K562 (cell line): ENCODE data around the gene MTRF1L. TPM values are rescaled to one million over a fixed set of nuclear protein-coding genes. Genes with fewer than 3 reads are reported as not detected.

Experiments
- CTBP1 ChIP-seq: fragments of 450-650 bp; IDR thresholded peaks from 2 replicates; pipeline ENCODE4 v1.6.1; 2016; ENCODE audit warnings: borderline replicate concordance
- FIP1L1 ChIP-seq: fragments of 200-400 bp; formaldehyde crosslinking; IDR thresholded peaks from 2 replicates; pipeline ENCODE4 v1.6.1; 2018; ENCODE audit warnings: mild to moderate bottlenecking, low read depth, low read length; ENCODE audit not compliant: poor library complexity, severe bottlenecking
- FOXM1 ChIP-seq, 2 experiments: fragments of 450-650 bp in 1 of 2; sonication (generic) in 1 of 2; formaldehyde crosslinking in 1 of 2; IDR thresholded peaks; 2 replicates each; pipeline versions ENCODE4 v1.6.1 to v1.9.0; 2017 to 2022; ENCODE audit warnings: low read depth in 2 of 2, mild to moderate bottlenecking in 2 of 2, missing genetic modification reagents in 1 of 2, moderate library complexity in 1 of 2
- FOXP4 ChIP-seq: sonication (generic); formaldehyde crosslinking; IDR thresholded peaks from 2 replicates; pipeline ENCODE4 v1.8.0; 2022; ENCODE audit warnings: mild to moderate bottlenecking, missing genetic modification reagents, borderline replicate concordance
- JUN ChIP-seq, 2 experiments: sonication (generic) in 1 of 2; formaldehyde crosslinking in 1 of 2; IDR thresholded peaks; 2 replicates each; pipeline versions ENCODE4 v1.6.1 to v1.8.0; 2012 to 2022; ENCODE audit warnings: borderline replicate concordance in 2 of 2, mild to moderate bottlenecking in 2 of 2, improper control_type of control experiment in 1 of 2, low read depth in 1 of 2, low read length in 1 of 2, missing genetic modification reagents in 1 of 2
- L3MBTL2 ChIP-seq: fragments of 450-650 bp; IDR thresholded peaks from 2 replicates; pipeline ENCODE4 v1.6.1; 2016; ENCODE audit warnings: mild to moderate bottlenecking, moderate library complexity
- MAFG ChIP-seq: fragments of 450-650 bp; conservative IDR thresholded peaks from 2 replicates; pipeline ENCODE4 v1.6.1; 2016; ENCODE audit warnings: missing genetic modification characterization, missing compliant biosample characterization
- MBD2 ChIP-seq: sonication (generic); IDR thresholded peaks from 2 replicates; pipeline ENCODE4 v1.6.1; 2016; ENCODE audit warnings: low read depth, borderline replicate concordance
- MTA2 ChIP-seq: fragments of 450-650 bp; IDR thresholded peaks from 2 replicates; pipeline ENCODE4 v1.6.1; 2016; ENCODE audit warnings: low read depth
- NR4A1 ChIP-seq, 2 experiments: fragments of 250-450 bp in 1 of 2; fragments of 450-650 bp in 1 of 2; sonication (Bioruptor Pico) in 1 of 2; IDR thresholded peaks; 2 replicates each; pipeline versions ENCODE4 v1.4.0 to v1.6.1; 2016 to 2020; ENCODE audit warnings: mild to moderate bottlenecking in 2 of 2, missing compliant biosample characterization in 1 of 2, missing genetic modification characterization in 1 of 2, moderate library complexity in 1 of 2
- POLR2A ChIP-seq: fragments of 450-650 bp; conservative IDR thresholded peaks from 2 replicates; pipeline ENCODE4 v1.6.1; 2016
- RBFOX2 ChIP-seq: fragments of 200-400 bp; formaldehyde crosslinking; IDR thresholded peaks from 2 replicates; pipeline ENCODE4 v1.6.1; 2017; ENCODE audit warnings: low read depth, mild to moderate bottlenecking, low read length, moderate library complexity
- SAP30 ChIP-seq: fragments of 200-600 bp; sonication (generic); IDR thresholded peaks from 2 replicates; pipeline ENCODE4 v1.6.1; 2012; ENCODE audit warnings: borderline replicate concordance, low read depth, mild to moderate bottlenecking, moderate library complexity, low read length, control low read depth, inconsistent platforms; ENCODE audit not compliant: insufficient read depth, poor library complexity, severe bottlenecking
- TAF1 ChIP-seq: IDR thresholded peaks from 2 replicates; pipeline ENCODE4 v1.6.1; 2011; ENCODE audit warnings: mild to moderate bottlenecking, low read length, moderate library complexity; ENCODE audit not compliant: insufficient read depth, control insufficient read depth, severe bottlenecking; ENCODE audit errors: extremely low read depth
- TBP ChIP-seq: optimal IDR thresholded peaks from 2 replicates; pipeline ENCODE3; 2011; ENCODE audit warnings: low read depth, low read length, improper control_type of control experiment
- THAP7 ChIP-seq: fragments of 250-450 bp; sonication (Bioruptor Pico); IDR thresholded peaks from 2 replicates; pipeline ENCODE4 v1.5.0; 2021
- ZBTB9 ChIP-seq: fragments of 450-650 bp; formaldehyde crosslinking; IDR thresholded peaks from 2 replicates; pipeline ENCODE4 v1.4.0; 2020; ENCODE audit warnings: mild to moderate bottlenecking, moderate library complexity
- ZNF175 ChIP-seq: fragments of 200-800 bp; sonication (Bioruptor generic); IDR thresholded peaks from 2 replicates; pipeline ENCODE4 v1.6.1; 2016; ENCODE audit warnings: low read depth, mild to moderate bottlenecking, missing genetic modification characterization, missing compliant biosample characterization
- ZNF324 ChIP-seq: fragments of 250-450 bp; sonication (Bioruptor Pico); IDR thresholded peaks from 2 replicates; pipeline ENCODE4 v1.4.0; 2020; ENCODE audit warnings: mild to moderate bottlenecking
- ZNF79 ChIP-seq: fragments of 250-450 bp; sonication (Bioruptor Pico); IDR thresholded peaks from 2 replicates; pipeline ENCODE4 v1.4.0; 2020; ENCODE audit warnings: low read depth, mild to moderate bottlenecking, moderate library complexity
- polyA plus RNA-seq, 8 experiments: library from polyadenylated mRNA; depleted of rRNA in 4 of 8; stranded (reverse) in 5 of 8; unstranded in 3 of 8; fragments of >200 nt; fragmentation: Nextera tagmentation in 2 of 8; fragmentation: Illumina TruSeq in 1 of 8; extraction: Ambion mirVana in 2 of 8; extraction: Trizol in 1 of 8; gene quantifications; 2 replicates each; pipeline versions ENCODE4 v1.2.1 to v1.2.3, GENCODE V29; 2011 to 2014; ENCODE audit warnings: inconsistent platforms in 1 of 8, missing spikeins in 1 of 8
- total RNA-seq, 7 experiments: library from RNA; depleted of rRNA in 6 of 7; stranded (reverse); fragments of >200 nt in 6 of 7; fragmentation: Illumina TruSeq in 2 of 7; extraction: Trizol in 2 of 7; gene quantifications; 2 replicates each; pipeline versions ENCODE4 v1.2.1 to v1.2.3, GENCODE V29; 2011 to 2021; ENCODE audit warnings: low replicate concordance in 1 of 7
- TF ChIP-seq, protein P1 (sequence below): fragments of 450-650 bp; formaldehyde crosslinking; conservative IDR thresholded peaks from 2 replicates; pipeline ENCODE4 v1.4.0; 2022; ENCODE audit warnings: mild to moderate bottlenecking, missing genetic modification characterization

Gene MTRF1L
- total and polyA plus RNA-seq, 9 of the 15 experiments (the other 6 are each of a cell fraction or from before 2014, with no cell fraction given): 10.7 to 34.0 (median 30.2) TPM

DNA sequence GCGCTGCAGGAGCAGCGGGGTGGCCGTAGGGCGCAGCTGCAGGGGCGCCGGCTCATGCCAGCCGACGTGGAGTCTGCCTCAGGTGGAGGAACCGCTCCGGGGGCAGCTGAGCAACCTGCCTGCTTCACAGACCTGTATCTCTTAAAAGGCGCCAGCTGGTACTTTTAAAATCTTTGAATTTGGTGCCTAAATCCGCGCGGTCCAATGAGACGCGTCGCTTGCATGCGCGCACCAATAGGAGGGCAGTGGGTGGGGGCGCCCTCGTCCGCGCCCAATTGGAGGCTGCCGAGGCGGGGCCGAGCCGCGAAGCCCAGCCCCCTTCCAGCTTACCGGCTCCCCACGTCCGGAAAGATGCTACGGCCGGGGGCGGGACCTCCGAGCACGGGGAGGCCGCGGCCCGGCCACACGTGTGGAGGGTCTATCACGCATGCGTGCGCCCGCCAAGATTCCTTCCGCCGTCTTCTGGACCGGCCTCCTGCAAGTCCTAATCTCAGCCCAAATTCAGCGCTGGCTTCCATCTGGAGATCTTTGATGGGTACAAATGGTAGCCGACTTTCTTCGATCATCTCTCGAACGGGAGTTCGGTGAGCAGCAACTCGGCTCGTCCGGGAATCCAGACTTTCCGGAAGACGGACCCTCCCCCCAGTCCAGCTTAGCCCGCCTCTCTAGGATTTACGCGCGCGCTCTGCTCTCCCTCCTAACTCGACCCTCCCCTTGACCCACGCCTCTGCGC is 19.4 kb downstream of the MTRF1L start, which contains the start of gene FBXO5 (continued):
- 0 out of 2 replicates have a peak, but pooled peaks have one; percentile 30 for TF ChIP-seq NR4A1 (CRISPR knock-in tag; IDR thresholded peaks at IDR 0.05)
- TF ChIP-seq NR4A1 (tag; IDR thresholded peaks at IDR 0.05): no peak
- peak; percentile 94 for TF ChIP-seq RBFOX2
- TF ChIP-seq ZBTB9 (CRISPR knock-in tag): peak; percentile 62; the same call in 1 of the 2 replicates
- TF ChIP-seq MTA2: no peak
- TF ChIP-seq FIP1L1: peak; percentile 90
- TF ChIP-seq JUN (IDR thresholded peaks at IDR 0.05; ENCODE audit: borderline replicate concordance, low read depth, low read length): peak; percentile 6; the same call in 1 of the 2 replicates
- no peak for TF ChIP-seq JUN (CRISPR knock-in tag; IDR thresholded peaks at IDR 0.05; ENCODE audit: borderline replicate concordance)
- TF ChIP-seq, protein P1, sequence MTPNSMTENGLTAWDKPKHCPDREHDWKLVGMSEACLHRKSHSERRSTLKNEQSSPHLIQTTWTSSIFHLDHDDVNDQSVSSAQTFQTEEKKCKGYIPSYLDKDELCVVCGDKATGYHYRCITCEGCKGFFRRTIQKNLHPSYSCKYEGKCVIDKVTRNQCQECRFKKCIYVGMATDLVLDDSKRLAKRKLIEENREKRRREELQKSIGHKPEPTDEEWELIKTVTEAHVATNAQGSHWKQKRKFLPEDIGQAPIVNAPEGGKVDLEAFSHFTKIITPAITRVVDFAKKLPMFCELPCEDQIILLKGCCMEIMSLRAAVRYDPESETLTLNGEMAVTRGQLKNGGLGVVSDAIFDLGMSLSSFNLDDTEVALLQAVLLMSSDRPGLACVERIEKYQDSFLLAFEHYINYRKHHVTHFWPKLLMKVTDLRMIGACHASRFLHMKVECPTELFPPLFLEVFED (CRISPR knock-in tag): no peak
- TF ChIP-seq ZNF79 (CRISPR knock-in tag): no peak
- TF ChIP-seq CTBP1: peak; percentile 44; the same call in 1 of the 2 replicates
- TF ChIP-seq FOXM1 (IDR thresholded peaks at IDR 0.05; ENCODE audit: low read depth): peak; percentile 99
- TF ChIP-seq FOXM1 (CRISPR knock-in tag; IDR thresholded peaks at IDR 0.05; ENCODE audit: low read depth): peak; percentile 98
- TF ChIP-seq MAFG (tag): no peak
- peak; percentile 98 for TF ChIP-seq TBP
- peak; percentile 97 for TF ChIP-seq MBD2
- TF ChIP-seq TAF1: peak; percentile 91
- TF ChIP-seq FOXP4: no peak
- peak; percentile 87 for TF ChIP-seq POLR2A
- TF ChIP-seq ZNF324 (CRISPR knock-in tag): no peak
- peak; percentile 92 for TF ChIP-seq L3MBTL2
- peak; percentile 100 for TF ChIP-seq SAP30
- TF ChIP-seq ZNF175 (CRISPR knock-in tag): no peak
- TF ChIP-seq THAP7 (CRISPR knock-in tag): no peak
